Calu3 (cell line): ENCODE results near the gene SYNM. TPM values are rescaled to one million over a fixed set of nuclear protein-coding genes. Genes with fewer than 3 reads are reported as not detected.

Experiments used
- BruUV-seq: library from RNA; stranded (reverse); fragments of 400-500 nt; replicated peaks from 2 replicates; lab custom pipeline; 2021; lab: Mats Ljungman, UMichigan
- CTCF ChIA-PET: fragments of 300-600 bp; sonication (Branson Sonifier 250); formaldehyde crosslinking; loops from one replicate; lab custom pipeline; 2022; ENCODE audit warnings: antibody characterized with exemption; lab: Charles Lee
- DNase-seq: peaks from one replicate; pipeline ENCODE4 v3.0.0; 2022
- H3K27ac Mint-ChIP-seq: one replicate; pipeline ENCODE4 v1.8.0; 2022; ENCODE audit warnings: mixed read lengths; ENCODE audit not compliant: unreplicated experiment
- H3K27me3 Mint-ChIP-seq: one replicate; pipeline ENCODE4 v1.8.0; 2022; ENCODE audit warnings: mixed read lengths; ENCODE audit not compliant: unreplicated experiment
- H3K36me3 Mint-ChIP-seq: one replicate; pipeline ENCODE4 v1.8.0; 2022; ENCODE audit warnings: mild to moderate bottlenecking, moderate library complexity, mixed read lengths; ENCODE audit not compliant: insufficient read depth, unreplicated experiment
- H3K4me1 Mint-ChIP-seq: one replicate; pipeline ENCODE4 v1.8.0; 2022; ENCODE audit warnings: mild to moderate bottlenecking, low read depth, mixed read lengths; ENCODE audit not compliant: unreplicated experiment
- H3K4me3 Mint-ChIP-seq: one replicate; pipeline ENCODE4 v1.8.0; 2022; ENCODE audit warnings: mild to moderate bottlenecking, low read depth, moderate library complexity, mixed read lengths; ENCODE audit not compliant: unreplicated experiment
- H3K9me3 Mint-ChIP-seq: one replicate; pipeline ENCODE4 v1.8.0; 2022; ENCODE audit warnings: low read depth, mixed read lengths; ENCODE audit not compliant: unreplicated experiment
- intact Hi-C: fragments of 100-400 bp; cut with micrococcal nuclease; formaldehyde crosslinking; loops from one replicate; pipeline ENCODE4 v1.10.0; 2022; ENCODE audit not compliant: unreplicated experiment
- total RNA-seq: library from RNA; stranded (reverse); gene quantifications from 2 replicates; pipeline ENCODE4 v1.2.3, GENCODE V29; 2022
- TF ChIP-seq, protein P1 (sequence below): fragments of 200-600 bp; IDR thresholded peaks from one replicate; pipeline ENCODE4 v1.8.0; 2022; ENCODE audit warnings: antibody characterized with exemption; ENCODE audit not compliant: unreplicated experiment

SYNM gene
- total RNA-seq, 1 experiment from 2014 or later, result 7.8 TPM

DNA sequence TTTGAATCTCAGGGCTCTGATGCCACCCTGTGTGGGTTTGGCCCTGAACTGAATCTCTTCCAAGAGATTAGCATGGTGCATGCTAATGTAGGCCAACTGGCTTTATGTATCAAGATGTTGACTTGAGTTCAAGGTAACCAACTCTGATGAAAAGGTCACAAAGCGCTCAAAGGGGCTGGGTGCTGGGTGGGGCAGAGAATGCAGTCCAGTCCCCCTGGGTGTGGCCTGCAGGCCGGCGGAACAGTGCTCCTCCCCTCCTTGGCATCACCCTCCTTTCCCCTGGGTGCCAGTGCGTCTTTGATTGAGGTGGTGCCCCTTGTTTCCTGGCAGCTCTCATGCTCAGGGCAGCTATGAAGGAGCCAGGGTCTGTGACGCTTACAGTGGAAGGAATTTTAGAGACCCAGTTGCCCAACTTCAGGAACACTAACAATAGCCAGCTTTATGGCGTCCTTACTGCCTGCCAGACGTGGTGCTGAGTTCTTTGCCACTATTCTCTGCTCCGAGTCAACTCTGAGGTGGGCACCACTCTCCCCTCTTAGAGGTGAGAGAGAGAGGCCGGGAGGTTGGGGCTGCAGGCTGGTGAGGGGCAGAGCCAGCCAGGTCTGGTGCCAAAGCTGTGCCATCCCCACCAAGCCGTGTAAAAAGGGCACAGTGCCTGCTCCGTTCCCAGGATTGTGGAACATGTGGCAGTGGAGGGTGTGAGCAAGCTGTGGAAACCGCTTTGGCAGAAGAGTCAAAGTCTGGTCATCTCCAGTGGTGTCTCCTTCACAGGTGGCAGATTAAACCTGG is 9.8 kb downstream of the SYNM start:
- no peak for DNase-seq
- CTCF ChIA-PET, result no interaction called here
- Mint-ChIP-seq H3K36me3 (no peaks in the 10 kb centered on the region), H3K27ac (no peak overlapping the region), H3K4me3 (no peak overlapping the region), H3K27me3 (no peaks in the 10 kb centered on the region), H3K4me1 (no peaks in the 10 kb centered on the region), H3K9me3 (no peaks in the 10 kb centered on the region)
- TF ChIP-seq, protein P1, sequence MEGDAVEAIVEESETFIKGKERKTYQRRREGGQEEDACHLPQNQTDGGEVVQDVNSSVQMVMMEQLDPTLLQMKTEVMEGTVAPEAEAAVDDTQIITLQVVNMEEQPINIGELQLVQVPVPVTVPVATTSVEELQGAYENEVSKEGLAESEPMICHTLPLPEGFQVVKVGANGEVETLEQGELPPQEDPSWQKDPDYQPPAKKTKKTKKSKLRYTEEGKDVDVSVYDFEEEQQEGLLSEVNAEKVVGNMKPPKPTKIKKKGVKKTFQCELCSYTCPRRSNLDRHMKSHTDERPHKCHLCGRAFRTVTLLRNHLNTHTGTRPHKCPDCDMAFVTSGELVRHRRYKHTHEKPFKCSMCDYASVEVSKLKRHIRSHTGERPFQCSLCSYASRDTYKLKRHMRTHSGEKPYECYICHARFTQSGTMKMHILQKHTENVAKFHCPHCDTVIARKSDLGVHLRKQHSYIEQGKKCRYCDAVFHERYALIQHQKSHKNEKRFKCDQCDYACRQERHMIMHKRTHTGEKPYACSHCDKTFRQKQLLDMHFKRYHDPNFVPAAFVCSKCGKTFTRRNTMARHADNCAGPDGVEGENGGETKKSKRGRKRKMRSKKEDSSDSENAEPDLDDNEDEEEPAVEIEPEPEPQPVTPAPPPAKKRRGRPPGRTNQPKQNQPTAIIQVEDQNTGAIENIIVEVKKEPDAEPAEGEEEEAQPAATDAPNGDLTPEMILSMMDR, result no peak
- intact Hi-C loops, result no loop called here
- BruUV-seq, result no TSS peak

DNA sequence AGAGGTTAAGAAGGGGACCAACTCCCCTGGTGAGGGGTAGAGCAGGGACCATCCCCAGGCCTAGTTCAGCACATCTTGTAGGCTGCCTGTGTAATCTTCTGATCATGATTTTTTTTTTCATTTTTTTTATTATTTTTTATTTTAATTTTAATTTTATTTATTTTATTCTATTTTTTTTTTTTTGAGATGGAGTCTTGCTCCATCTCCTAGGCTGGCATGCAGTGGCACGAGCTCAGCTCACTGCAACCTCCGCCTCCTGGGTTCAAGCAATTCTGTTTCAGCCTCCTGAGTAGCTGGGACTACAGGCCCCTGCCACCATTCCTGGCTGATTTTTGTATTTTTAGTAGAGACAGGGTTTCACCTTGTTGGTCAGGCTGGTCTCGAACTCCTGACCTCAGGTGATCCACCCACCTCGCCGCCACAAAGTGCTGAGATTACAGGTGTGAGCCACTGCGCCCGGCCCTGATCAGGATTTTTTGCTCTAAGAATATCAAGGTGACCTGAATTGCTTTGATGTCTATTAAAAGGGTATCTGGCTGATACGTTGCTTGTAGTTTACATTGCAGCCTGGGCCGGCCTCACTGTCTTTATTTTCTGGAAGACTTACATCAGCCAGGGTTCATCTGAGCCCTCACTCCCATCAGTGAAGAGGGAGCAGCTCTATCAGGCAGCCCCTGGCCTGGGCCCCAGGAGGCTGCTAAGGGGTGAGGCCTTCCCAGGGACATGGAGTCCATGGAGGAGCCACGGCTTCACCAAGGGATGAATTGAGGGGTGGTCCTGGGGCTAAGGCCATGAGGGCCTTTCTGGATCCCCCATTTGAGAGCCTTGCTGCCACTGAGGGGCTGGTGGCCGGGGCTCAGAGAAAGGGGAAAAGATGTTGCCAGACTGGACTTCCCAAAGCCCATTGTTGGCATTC is 10.7 kb downstream of the SYNM start:
- no peak for DNase-seq
- TF ChIP-seq, protein P1, result no peak
- Mint-ChIP-seq H3K4me3 (no peak overlapping the region), H3K36me3 (no peaks in the 10 kb centered on the region), H3K9me3 (no peaks in the 10 kb centered on the region), H3K4me1 (no peaks in the 10 kb centered on the region), H3K27me3 (no peaks in the 10 kb centered on the region), H3K27ac (no peak overlapping the region)
- CTCF ChIA-PET, result no interaction called here
- intact Hi-C loops, result no loop called here
- no TSS peak for BruUV-seq

- H3K4me1 Mint-ChIP-seq, result no peaks in the 10 kb centered on the region
Observed at GRCh38 chr15:99117111-99117510, 12.2 kb downstream of the SYNM start.

More at GRCh38 chr15:99117111-99117510, 12.2 kb downstream of the SYNM start:
- no peak for DNase-seq
- TF ChIP-seq, protein P1, result no peak
- H3K4me3 Mint-ChIP-seq, result no peak overlapping the region
- intact Hi-C loops, result no loop called here
- no peaks in the 10 kb centered on the region for H3K9me3 Mint-ChIP-seq
- no peaks in the 10 kb centered on the region for H3K36me3 Mint-ChIP-seq
- BruUV-seq, result no TSS peak
- H3K27ac Mint-ChIP-seq, result no peak overlapping the region
- no peaks in the 10 kb centered on the region for H3K27me3 Mint-ChIP-seq
- CTCF ChIA-PET, result interaction anchor here (0.7 kb wide), 1 partner anchor 17 kb away, joined by 3 read pairs; no protein-coding TSS in a partner anchor
